OCI-LY1 (cell line): Measurements from ENCODE around the gene ARHGAP25.

Experiments used
- CTCF ChIP-seq: fragments of 200-600 bp; sonication (generic), shearing (Covaris generic); IDR thresholded peaks from 2 replicates; pipeline ENCODE4 v1.5.1; 2017; ENCODE audit warnings: mild to moderate bottlenecking, antibody characterized with exemption, low read length, moderate library complexity, mixed read lengths
- EZH2 ChIP-seq: fragments of 200-600 bp; sonication (generic), shearing (Covaris generic); IDR thresholded peaks from 2 replicates; pipeline ENCODE4 v1.8.0; 2017; ENCODE audit warnings: borderline replicate concordance, mixed run types, mild to moderate bottlenecking, antibody characterized with exemption, low read length, moderate library complexity, mixed read lengths

GRCh38 chr2:68748568-68748967 lies 14.0 kb downstream of the ARHGAP25 start:
- TF ChIP-seq CTCF (no peak), EZH2 (no peak)
